ENCODE measurements around the gene ADRM1. TPM values are rescaled to one million over a fixed set of nuclear protein-coding genes. Genes with fewer than 3 reads are reported as not detected.

ADRM1 gene
- total RNA-seq, 4 donors from 2014 or later = 97.7 to 164 (median 111) TPM

DNA sequence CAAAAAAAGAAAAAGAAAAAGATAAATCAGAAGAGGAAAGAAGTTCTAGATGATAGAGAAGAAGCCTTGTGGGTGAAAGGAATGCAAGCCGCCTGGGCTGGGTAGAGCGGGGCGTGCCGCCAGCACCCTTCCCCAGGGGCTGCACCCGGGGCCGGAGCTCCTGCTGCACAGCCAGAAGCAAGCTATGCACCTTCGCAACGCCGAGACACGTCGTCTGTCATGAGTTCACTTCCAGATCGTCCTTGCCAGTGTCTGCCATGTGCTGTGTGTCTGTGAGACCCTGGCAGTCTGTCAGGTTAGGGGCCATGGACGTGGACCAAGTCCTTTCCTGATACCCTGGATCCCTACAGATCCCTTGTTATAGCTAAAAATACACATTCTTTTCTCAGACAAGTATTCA, 25.5 kb upstream of the ADRM1 start:
- TF ChIP-seq, protein P1, sequence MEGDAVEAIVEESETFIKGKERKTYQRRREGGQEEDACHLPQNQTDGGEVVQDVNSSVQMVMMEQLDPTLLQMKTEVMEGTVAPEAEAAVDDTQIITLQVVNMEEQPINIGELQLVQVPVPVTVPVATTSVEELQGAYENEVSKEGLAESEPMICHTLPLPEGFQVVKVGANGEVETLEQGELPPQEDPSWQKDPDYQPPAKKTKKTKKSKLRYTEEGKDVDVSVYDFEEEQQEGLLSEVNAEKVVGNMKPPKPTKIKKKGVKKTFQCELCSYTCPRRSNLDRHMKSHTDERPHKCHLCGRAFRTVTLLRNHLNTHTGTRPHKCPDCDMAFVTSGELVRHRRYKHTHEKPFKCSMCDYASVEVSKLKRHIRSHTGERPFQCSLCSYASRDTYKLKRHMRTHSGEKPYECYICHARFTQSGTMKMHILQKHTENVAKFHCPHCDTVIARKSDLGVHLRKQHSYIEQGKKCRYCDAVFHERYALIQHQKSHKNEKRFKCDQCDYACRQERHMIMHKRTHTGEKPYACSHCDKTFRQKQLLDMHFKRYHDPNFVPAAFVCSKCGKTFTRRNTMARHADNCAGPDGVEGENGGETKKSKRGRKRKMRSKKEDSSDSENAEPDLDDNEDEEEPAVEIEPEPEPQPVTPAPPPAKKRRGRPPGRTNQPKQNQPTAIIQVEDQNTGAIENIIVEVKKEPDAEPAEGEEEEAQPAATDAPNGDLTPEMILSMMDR (IDR thresholded peaks at IDR 0.05) = no peak
- DNase-seq (ENCODE audit: low spot score) = no peak
- no peak for ATAC-seq (ENCODE audit: low FRiP score)

DNA sequence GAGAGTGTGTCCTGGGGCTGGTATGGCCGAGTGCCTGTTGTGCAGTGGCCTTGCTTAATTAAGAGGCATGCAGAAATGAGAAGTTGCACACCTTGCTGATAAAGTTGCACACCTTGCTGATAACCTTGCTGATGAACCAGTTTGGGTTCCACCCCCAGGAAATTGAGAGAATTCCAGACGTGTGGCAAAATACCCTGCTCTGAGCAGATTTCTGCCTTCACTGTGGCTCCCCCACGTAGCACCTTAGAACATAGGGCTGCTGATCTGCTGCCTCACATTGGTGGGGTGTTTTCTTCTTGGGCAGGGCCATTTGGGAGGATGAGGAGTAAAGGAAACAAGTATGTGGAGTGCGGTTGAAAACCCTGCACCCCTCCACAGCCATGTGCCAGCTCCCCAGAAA, 22.5 kb upstream of the ADRM1 start:
- ATAC-seq (ENCODE audit: low FRiP score) (no peak), DNase-seq (ENCODE audit: low spot score) (no peak)
- TF ChIP-seq, protein P1 (IDR thresholded peaks at IDR 0.05) = no peak

DNA sequence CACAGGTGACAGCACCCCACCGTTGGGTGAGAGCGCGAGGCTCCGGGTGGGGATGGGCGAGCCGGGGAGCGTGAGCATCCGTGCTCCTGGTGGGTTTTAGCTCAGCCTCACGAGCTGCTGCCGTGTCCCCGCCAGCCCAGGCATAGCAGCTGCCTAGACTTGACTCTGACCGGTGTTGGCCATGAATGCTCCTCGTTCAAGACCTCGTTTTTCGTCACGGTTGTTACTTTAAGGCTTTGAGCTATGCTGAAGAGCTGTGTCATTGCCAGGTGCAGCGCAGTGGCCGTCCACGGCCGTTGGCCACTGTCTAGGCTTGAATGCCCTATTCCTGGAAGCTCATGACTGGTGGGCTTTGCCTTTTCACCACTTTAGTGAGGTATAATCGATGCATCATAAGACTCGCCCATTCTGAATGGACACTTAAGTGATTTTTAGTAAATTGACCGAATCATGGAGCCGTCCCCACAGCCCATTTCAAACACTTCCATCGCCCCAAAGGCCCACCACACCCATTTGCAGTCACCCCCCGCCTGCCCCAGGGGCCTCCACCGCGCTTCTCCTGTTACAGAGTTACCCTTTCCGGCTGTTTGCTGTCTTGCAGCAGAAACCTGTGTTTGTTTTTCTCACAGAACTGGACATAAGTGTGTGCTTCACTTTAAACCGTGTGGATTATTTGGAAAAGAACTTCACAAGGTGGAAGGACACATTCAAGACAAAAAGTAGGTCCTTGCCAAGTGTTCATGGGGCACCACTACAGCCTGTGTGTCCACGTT, 21.4 kb upstream of the ADRM1 start:
- TF ChIP-seq, protein P1 (IDR thresholded peaks at IDR 0.05) = no peak
- ATAC-seq (ENCODE audit: low FRiP score) (no peak), DNase-seq (ENCODE audit: low spot score) (no peak)

DNA sequence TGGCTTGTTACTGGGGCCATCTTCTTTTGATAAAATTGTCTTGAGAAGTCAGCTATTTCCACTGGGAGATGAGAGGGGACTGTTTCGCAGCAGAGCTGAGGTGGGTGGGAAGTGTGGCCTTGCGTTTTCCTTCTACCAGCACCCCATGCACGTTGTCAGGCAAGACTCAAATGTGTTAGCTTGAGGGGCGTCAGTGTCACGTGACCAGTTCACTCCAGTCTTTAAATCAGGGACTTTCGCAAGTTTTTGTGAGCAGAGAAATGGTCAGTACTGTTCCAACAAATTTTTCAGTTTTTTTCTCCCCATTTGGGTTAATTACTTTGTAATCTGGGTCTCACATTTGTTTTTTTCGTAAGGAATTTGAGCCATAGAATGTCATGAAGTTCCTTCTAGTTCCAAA, 20.7 kb upstream of the ADRM1 start:
- DNase-seq (ENCODE audit: low spot score) (no peak), ATAC-seq (ENCODE audit: low FRiP score) (no peak)
- TF ChIP-seq, protein P1 (IDR thresholded peaks at IDR 0.05) = no peak

DNA sequence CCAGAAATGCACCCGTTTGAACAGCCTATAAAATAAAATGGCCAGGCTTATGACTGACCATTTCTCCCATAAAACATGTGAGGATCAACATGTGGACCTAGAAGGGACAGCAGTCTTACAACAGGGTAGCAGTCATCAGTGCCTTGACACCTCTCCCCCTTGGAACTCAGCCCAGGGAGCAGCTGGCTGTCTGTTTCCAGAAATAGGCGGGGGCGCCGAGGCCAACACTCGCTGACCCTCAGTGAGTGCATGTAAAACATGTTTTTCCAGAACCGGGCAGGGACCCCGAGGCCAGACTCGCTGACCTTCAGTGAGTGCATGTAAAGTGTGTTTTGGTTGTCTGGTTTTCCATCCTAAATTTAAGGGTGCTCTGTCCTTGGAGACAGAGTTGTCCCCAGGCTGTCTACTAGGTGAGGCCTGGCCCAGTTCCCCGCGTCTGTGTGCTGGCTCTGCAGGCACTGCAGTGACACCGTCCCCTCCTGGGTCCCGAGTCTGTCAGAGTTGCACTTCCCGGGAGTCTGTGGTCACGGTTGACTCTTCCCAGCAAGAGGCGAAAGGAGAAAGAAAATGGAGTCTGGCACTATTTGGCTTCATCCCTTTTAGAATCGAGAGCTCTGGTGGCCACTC, 19.8 kb upstream of the ADRM1 start:
- ATAC-seq (ENCODE audit: low FRiP score) (no peak), DNase-seq (ENCODE audit: low spot score) (no peak)
- TF ChIP-seq, protein P1 (IDR thresholded peaks at IDR 0.05) = no peak

DNA sequence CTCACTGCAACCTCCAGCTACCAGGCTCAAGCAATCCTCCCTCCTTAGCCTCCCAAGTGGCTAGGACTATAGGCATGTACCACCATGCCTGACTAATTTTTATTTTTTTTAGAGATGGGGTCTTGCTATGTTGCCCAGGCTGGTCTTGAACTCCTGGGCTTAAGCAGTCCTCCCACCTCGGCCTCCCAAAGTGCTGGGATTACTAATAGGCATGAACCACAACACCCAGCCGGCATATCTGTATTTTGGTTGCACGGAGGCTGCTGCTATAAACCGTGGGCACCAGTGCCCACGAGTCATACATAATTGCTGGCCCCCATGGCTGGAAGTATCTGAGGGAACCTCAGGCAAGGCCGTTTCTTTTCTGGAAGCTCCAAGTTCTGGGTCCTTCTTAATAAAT, 18.3 kb upstream of the ADRM1 start:
- ATAC-seq (ENCODE audit: low FRiP score) = no peak
- TF ChIP-seq, protein P1 (IDR thresholded peaks at IDR 0.05) = no peak
- DNase-seq (ENCODE audit: low spot score) = no peak

DNA sequence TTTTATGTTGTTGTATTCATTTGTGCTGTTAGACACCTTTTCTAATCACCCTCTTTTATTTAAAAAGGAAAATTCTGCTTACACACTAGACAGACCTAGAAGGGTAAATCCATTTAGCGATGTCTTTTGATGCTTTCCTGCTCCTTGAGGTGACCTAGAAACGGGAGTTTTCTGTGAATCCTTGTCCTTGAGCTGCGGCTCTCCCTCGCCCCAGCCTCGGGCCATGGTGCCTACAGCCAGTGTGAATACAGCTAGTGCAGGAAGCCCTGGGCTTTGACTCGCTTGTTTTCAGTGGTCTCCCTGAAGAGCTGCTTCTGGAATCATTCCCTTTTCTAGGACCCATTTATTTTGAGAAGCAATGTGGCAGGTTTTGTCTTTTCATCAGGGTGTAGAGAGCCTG, 17.6 kb upstream of the ADRM1 start:
- no peak for DNase-seq (ENCODE audit: low spot score)
- TF ChIP-seq, protein P1 (IDR thresholded peaks at IDR 0.05) = no peak
- no peak for ATAC-seq (ENCODE audit: low FRiP score)
